ENCODE data around the gene DNASE1L1.

DNA sequence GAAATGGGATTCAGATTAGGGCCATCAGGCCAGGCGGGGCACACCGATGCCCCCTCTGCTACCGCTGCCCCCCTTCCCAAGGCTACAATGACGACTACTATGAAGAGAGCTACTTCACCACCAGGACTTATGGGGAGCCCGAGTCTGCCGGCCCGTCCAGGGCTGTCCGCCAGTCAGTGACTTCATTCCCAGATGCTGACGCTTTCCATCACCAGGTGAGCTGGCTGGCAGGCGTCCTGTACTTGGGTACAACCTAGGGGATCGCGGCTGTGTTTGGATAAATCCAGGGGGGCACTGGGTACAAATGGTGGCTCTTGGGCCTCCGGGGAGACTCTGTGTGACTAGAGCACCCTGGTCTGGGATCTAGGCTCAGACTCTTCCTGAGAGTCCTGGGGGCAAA lies 28.9 kb downstream of the DNASE1L1 start:
- TF ChIP-seq, protein P1, sequence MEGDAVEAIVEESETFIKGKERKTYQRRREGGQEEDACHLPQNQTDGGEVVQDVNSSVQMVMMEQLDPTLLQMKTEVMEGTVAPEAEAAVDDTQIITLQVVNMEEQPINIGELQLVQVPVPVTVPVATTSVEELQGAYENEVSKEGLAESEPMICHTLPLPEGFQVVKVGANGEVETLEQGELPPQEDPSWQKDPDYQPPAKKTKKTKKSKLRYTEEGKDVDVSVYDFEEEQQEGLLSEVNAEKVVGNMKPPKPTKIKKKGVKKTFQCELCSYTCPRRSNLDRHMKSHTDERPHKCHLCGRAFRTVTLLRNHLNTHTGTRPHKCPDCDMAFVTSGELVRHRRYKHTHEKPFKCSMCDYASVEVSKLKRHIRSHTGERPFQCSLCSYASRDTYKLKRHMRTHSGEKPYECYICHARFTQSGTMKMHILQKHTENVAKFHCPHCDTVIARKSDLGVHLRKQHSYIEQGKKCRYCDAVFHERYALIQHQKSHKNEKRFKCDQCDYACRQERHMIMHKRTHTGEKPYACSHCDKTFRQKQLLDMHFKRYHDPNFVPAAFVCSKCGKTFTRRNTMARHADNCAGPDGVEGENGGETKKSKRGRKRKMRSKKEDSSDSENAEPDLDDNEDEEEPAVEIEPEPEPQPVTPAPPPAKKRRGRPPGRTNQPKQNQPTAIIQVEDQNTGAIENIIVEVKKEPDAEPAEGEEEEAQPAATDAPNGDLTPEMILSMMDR (IDR thresholded peaks at IDR 0.05): no peak
- no peak for TF ChIP-seq POLR2A (IDR thresholded peaks at IDR 0.05)
